Peyer's patch (tissue), 4 donors: ENCODE measurements around the gene ATP13A2. TPM values are rescaled to one million over a fixed set of nuclear protein-coding genes. Genes with fewer than 3 reads are reported as not detected.

Source experiments
- DNase-seq, 3 donors: peaks; one replicate each; pipeline ENCODE4 v3.0.0-alpha.2; 2017 to 2019
- H3K27ac ChIP-seq, 4 donors: fragments of 200-600 bp; sonication (generic); one replicate each; pipeline ENCODE4 v1.5.1; 2016 to 2019
- H3K27me3 ChIP-seq, 2 donors: fragments of 200-600 bp; sonication (generic); one replicate each; pipeline ENCODE4 v1.5.1; 2019
- H3K36me3 ChIP-seq, 3 donors: fragments of 200-600 bp; sonication (generic); one replicate each; pipeline ENCODE4 v1.5.1; 2016 to 2019
- H3K4me1 ChIP-seq, 4 donors: fragments of 200-600 bp; sonication (generic); one replicate each; pipeline ENCODE4 v1.5.1; 2016 to 2019
- H3K4me3 ChIP-seq, 4 donors: fragments of 200-600 bp; sonication (generic); 1 replicate in 3 of 4; 2 replicates in 1 of 4; pipeline ENCODE4 v1.5.1; 2016 to 2019; ENCODE audit warnings: mild to moderate bottlenecking in 1 of 4
- H3K9me3 ChIP-seq, 4 donors: fragments of 200-600 bp; sonication (generic); one replicate each; pipeline ENCODE4 v1.5.1; 2016 to 2019; ENCODE audit warnings: mild to moderate bottlenecking in 1 of 4
- CTCF ChIP-seq, 6 experiments: fragments of 450-650 bp in 4 of 6; fragments of 200-600 bp in 2 of 6; sonication (generic) in 1 of 6; IDR thresholded peaks; one replicate each; pipeline ENCODE4 v1.5.1; 2017 to 2019; ENCODE audit warnings: antibody characterized with exemption in 6 of 6, mild to moderate bottlenecking in 3 of 6, moderate library complexity in 1 of 6
- POLR2A ChIP-seq, 2 donors: fragments of 450-650 bp; IDR thresholded peaks; one replicate each; pipeline ENCODE4 v1.5.1; 2017; ENCODE audit warnings: antibody characterized with exemption in 2 of 2, mild to moderate bottlenecking in 2 of 2, moderate library complexity in 2 of 2
- total RNA-seq, 4 donors: library from RNA; depleted of rRNA; stranded (reverse); fragments of >200 nt; gene quantifications; one replicate each; pipeline ENCODE4 v1.1.0, GENCODE V29; 2016

Gene ATP13A2
- total RNA-seq, 4 donors from 2014 or later, result 20.6 to 58.0 (median 44.5) TPM

DNA sequence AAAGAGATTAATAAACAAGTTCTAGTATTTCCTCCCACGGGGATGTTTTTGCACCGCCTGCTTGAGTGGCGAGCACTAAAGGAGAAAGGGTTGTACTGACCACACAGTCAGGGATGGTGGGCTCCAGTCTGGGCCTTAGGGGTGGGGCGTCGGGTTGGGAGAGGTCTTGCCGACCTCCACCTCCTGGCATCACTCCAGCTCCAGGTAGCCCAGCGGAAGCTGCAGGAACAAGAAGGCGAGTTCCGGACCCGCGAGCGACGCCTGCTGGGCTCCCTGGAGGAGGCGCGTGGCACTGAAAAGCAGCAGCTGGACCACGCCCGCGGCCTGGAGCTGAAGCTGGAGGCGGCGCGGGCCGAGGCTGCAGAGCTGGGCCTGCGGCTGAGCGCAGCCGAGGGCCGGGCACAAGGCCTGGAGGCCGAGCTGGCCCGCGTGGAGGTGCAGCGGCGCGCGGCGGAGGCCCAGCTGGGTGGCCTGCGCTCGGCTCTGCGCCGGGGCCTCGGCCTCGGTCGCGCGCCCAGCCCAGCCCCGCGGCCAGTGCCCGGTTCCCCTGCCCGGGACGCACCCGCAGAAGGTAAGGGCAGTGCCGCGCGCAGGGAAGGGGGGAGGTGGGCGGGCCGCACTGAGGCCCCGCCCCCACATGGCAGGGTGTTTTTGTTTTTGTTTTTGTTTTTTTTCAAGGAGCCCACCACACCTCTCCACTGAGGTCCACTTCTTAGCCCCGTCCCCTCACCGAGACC lies 51.0 kb downstream of the ATP13A2 start:
- H3K9me3 ChIP-seq, result no peaks in the 10 kb centered on the region
- H3K4me3 ChIP-seq, result peak overlapping the region; percentile 35 to 69 (median 48)
- no peaks in the 10 kb centered on the region for H3K27me3 ChIP-seq
- peak overlapping the region in 3 of 4 donors; percentile 48 to 68 (median 61) for H3K27ac ChIP-seq
- peak; percentile 84 to 96 (median 94) for DNase-seq
- TF ChIP-seq CTCF (IDR thresholded peaks at IDR 0.05), result peak; percentile 49 to 92 (median 74)
- peak in 1 of 2 donors; percentile 21 for TF ChIP-seq POLR2A (IDR thresholded peaks at IDR 0.05)
- H3K4me1 ChIP-seq, result peaks cover 0 to 8% (median 2%) of the 10 kb centered on the region in 4 donors
- H3K36me3 ChIP-seq, result no peaks in the 10 kb centered on the region

GRCh38 chr1:16958475-16958874 lies 53.3 kb downstream of the ATP13A2 start:
- Histone ChIP-seq H3K36me3 (peaks cover 0 to 14% (median 0%) of the 10 kb centered on the region in 3 donors), H3K27me3 (no peaks in the 10 kb centered on the region), H3K9me3 (no peaks in the 10 kb centered on the region), H3K4me3 (no peak overlapping the region), H3K4me1 (peaks cover 0 to 8% (median 2%) of the 10 kb centered on the region in 4 donors), H3K27ac (no peak overlapping the region)
- DNase-seq, result no peak
- no peak for TF ChIP-seq POLR2A (IDR thresholded peaks at IDR 0.05)
- TF ChIP-seq CTCF (IDR thresholded peaks at IDR 0.05), result no peak

GRCh38 chr1:16957731-16958130 lies 54.0 kb downstream of the ATP13A2 start:
- Histone ChIP-seq H3K36me3 (peaks cover 0 to 14% (median 0%) of the 10 kb centered on the region in 3 donors), H3K27me3 (no peaks in the 10 kb centered on the region), H3K27ac (no peak overlapping the region), H3K9me3 (no peaks in the 10 kb centered on the region), H3K4me3 (no peak overlapping the region), H3K4me1 (peaks cover 0 to 8% (median 2%) of the 10 kb centered on the region in 4 donors)
- TF ChIP-seq POLR2A (IDR thresholded peaks at IDR 0.05) (no peak), CTCF (IDR thresholded peaks at IDR 0.05) (no peak)
- DNase-seq, result no peak

DNA sequence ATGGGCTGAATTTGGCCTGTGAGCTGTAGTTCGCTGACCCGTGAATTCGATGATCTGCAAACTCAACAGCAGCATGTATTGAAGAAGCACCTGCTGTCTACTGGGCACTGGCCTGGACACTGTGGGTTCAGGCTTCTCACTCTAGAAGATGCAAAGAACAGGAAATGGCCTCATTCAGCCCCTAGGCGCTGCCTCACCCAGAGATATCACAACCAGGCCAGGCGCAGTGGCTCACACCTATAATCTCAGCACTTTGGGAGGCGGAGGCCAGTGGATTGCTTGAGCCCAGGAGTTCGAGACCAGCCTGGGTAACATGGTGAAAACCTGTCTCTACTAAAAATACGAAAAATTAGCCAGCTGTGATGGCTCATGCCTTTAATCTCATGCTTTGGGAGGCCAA lies 55.0 kb downstream of the ATP13A2 start:
- no peak overlapping the region for H3K27ac ChIP-seq
- DNase-seq, result no peak
- no peak overlapping the region for H3K4me3 ChIP-seq
- no peaks in the 10 kb centered on the region for H3K27me3 ChIP-seq
- no peaks in the 10 kb centered on the region for H3K9me3 ChIP-seq
- H3K36me3 ChIP-seq, result peaks cover 0 to 14% (median 0%) of the 10 kb centered on the region in 3 donors
- H3K4me1 ChIP-seq, result peaks cover 0 to 8% (median 2%) of the 10 kb centered on the region in 4 donors
- no peak for TF ChIP-seq CTCF (IDR thresholded peaks at IDR 0.05)
- TF ChIP-seq POLR2A (IDR thresholded peaks at IDR 0.05), result no peak

DNA sequence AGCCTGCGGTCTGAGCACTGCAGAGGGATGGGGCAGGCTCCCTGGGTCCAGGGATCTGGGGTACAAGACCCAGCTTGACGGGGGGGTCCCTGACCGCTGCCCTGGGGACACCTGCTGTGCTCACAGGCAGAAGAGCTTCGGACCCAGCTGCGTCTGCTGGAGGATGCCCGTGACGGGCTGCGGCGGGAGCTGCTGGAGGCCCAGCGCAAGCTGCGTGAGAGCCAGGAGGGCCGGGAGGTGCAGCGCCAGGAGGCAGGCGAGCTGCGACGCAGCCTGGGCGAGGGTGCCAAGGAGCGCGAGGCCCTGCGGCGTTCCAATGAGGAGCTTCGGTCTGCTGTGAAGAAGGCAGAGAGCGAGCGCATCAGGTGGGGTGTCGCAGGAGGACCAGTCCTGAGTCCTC lies 56.5 kb downstream of the ATP13A2 start:
- Histone ChIP-seq H3K4me1 (peaks cover 0 to 3% (median 0%) of the 10 kb centered on the region in 4 donors), H3K27me3 (no peaks in the 10 kb centered on the region), H3K4me3 (no peak overlapping the region), H3K27ac (no peak overlapping the region), H3K9me3 (no peaks in the 10 kb centered on the region), H3K36me3 (peaks cover 0 to 14% (median 0%) of the 10 kb centered on the region in 3 donors)
- no peak for DNase-seq
- TF ChIP-seq CTCF (IDR thresholded peaks at IDR 0.05), result no peak
- TF ChIP-seq POLR2A (IDR thresholded peaks at IDR 0.05), result no peak
